ENCODE results near the gene DOCK11.
A peak's percentile ranks its signal among the peaks of the same experiment; 100 is the strongest.

The DOCK11 gene

DNA sequence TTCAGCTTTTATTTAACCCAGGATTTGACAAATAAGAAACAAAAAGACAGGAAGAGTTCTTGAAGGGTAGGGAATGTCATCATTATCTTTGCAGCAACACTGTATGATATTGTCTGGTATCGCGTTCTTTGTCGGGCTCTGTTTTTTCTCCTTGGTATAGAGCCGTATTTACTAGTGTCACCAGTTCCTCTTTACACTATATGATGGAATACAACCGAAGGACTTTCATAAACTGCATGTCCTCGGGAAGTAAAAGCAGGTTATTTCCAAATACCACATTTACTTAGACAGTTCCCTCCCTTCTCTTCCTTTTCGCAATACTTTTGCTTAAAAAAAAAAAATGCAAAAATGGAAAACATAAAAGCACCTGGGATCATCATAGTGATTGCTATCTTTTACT, 135.2 kb downstream of the DOCK11 start:
- no peak for DNase-seq (ENCODE audit: low read depth)

DNA sequence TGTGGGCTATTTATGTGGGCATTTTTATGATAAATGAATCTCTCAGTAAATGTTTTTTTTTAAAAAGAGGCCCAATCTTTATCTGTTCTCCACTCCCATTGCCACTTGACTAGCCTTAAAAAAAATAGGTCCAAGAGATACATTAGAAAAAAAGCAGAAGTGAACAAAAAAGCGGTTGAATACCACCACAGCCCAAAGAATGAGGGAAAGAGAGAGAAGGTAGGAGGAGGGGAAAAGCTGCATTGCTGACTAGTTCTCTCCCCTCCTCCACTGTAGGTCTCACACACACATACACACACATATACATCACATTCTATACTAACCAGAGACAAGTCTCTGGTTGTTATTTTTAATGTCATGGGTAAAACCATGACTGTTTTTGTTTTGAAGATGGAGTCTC, 136.0 kb downstream of the DOCK11 start:
- no peak for DNase-seq (ENCODE audit: low read depth)

DNA sequence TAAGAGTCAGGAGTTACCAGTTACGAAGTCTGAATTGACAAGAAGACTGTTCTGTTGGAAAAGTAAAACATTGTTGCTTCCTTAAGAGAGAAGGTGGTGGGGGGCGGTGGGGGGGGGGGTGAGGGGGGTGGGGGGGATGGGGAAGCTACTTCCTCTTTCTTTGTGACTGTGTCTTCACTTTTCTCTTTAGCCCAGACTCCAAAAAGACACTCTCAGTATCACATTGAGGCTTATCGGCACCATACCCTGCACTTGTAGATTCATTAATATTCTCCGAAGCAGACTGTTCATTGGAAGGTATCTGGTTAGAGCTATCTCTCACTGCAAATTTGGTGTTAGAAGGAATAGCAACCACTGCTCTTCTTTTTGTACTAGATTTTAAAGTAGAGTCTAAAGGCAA, 137.2 kb downstream of the DOCK11 start:
- DNase-seq (ENCODE audit: low read depth) = no peak

DNA sequence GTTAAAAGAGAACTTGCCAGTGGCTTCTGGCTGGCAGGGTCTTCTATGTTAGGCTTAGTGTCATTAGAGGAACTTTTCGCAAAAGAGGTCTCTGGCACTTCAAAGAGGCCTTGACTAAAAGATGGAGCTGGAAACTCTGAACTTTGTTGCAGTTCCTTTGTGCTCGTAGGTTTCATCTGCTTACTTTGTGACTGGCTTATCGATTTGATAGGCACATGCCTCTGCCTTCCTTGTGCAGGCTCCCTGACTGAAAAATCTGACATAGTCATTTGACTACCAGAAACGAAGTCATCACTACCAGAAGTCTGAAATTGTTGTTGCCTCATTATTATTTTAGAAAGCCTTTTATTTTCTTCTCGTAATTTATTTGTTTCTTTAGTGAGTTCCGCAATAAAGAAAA, 137.9 kb downstream of the DOCK11 start:
- DNase-seq (ENCODE audit: low read depth) = no peak

DNA sequence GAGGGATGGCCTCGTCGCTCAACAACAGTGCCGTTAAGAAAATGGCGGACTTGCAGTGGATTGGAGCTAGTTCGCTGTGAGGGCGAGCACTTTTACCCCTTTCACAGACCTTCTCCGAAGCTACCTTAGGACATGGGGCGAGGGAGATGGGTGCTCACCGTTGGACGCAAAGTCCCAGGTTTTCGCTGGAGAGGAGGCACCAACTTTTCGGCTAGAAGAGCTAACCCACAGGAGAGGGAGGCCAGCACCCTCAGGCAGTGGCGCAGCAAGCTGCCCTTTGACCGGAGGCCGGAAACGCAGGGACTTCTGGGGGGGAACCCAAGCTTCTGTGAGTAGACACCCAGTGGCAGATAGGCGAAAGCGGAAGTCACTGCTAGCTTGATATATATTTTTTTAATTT, 138.7 kb downstream of the DOCK11 start:
- no peak for DNase-seq (ENCODE audit: low read depth)

DNA sequence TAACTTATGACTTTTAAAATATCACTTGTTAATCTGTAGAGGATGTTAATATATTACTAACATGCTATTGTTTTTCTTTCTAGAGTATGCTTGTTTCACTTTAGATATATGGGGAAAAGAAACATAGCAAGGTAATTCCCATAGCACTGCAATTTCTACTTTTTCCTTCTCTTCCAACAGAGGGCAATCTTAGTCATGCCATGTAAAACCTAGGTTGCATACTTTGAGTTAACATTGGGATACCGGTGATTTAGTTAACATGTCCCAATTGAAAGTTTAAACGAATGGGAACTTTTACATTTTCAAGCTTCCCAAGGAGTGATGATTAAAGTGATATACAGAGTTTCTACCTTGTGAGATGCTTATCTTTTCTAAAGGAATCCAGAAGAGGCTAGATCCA, 142.4 kb downstream of the DOCK11 start:
- DNase-seq (ENCODE audit: low read depth) = no peak

DNA sequence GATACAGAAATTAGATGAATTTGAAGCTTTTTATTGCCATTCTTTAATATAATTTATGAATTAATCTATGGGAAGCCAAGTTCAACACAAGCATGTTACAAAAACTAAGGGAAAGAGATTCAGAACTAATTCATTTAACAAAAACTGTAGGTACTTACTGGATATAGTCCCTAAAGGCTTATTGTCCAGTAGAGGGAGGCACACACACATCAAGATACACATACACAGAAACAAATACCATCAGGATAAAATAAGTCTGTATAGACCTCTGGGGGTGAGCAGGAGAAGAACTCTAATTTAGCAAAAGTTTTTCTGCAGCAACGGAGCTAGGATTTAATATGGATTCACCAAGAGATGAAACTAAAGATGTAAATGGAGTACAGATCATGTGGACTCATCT, 148.8 kb downstream of the DOCK11 start:
- no peak for DNase-seq (ENCODE audit: low read depth)

DNA sequence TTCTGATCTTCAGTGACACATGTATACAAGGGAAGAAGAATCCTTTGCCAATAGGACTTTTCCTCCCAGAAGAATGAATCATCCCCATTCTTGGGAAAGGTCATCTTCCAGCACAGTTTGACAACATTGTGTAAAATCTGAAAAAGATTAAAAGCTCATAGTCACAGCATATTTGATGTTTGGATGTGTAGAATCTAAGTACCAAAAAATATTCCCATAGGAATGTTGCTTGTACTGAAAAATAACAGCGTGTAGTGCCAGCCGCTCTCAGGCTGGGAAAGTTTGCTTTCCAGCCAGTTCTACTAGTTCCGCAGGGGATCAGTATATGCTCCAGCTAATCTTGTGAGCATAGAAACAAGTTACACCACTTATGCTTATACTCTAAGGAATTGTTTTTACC, 157.1 kb downstream of the DOCK11 start:
- DNase-seq (ENCODE audit: low read depth) = peak; percentile 46

DNA sequence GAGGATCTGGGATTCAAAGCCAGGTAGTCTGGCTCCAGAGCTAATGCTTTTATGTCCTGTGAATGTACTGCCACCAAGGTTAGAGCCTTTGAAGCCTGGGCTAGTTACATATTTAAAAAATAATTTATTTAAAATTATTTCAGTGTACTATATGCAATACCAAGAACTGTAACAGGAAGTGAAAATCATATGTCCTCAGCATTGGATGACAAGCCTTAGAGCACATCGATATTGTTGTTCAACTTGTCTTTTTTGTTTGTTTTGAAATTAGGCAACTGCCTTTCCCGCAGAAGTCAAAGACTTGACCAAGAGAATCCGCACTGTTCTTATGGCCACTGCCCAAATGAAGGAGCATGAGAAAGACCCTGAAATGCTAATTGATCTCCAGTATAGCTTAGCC, 158.7 kb downstream of the DOCK11 start:
- no peak for DNase-seq (ENCODE audit: low read depth)

DNA sequence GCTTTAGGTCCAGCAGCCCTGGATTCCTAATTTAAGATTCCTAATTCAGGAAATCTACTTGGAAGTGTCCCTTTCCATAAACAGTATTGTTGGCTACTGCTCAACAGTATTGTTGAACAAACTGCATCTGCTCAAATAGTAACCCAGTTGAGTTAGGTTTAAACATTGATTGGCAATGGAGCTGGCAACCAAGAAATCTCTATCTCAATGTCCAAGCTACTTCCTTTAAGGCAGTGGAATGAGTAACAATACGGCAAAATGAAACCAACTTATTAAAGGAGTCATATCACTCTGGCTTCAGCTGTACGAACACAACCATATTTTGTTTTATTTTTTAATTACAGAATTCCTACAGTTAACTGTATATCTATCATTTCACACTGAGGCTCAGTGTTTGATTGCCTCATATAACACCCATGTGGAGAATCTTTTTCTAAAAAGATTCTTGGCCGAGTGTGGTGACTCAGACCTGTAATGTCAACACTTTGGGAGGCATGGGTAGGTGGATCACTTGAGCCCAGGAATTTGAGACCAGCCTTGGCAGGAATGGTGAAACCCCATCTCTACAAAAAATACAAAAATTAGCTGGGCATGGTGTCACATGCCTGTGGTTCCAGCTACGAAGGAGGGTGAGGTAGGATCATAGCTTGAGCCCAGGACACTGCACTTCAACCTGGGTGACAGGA, 160.1 kb downstream of the DOCK11 start:
- no peak for DNase-seq (ENCODE audit: low read depth)

DNA sequence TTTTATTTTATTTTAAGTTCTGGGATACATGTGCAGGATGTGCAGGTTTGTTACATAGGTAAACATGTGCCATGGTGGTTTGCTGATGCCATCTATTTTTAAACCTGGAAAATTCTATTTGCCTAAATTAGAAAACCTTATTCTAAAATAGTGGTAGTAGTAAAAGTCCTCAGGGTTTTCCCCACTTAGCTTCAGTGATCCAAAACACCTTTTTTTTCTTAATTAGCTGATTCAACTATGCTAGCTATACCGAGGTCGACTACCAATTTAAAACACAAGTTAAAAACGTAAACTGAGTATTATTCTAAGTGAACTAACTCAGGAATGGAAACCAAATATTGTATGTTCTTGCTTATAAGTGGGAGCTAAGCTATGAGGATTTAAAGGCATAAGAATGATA, 161.8 kb downstream of the DOCK11 start:
- DNase-seq (ENCODE audit: low read depth) = no peak

DNA sequence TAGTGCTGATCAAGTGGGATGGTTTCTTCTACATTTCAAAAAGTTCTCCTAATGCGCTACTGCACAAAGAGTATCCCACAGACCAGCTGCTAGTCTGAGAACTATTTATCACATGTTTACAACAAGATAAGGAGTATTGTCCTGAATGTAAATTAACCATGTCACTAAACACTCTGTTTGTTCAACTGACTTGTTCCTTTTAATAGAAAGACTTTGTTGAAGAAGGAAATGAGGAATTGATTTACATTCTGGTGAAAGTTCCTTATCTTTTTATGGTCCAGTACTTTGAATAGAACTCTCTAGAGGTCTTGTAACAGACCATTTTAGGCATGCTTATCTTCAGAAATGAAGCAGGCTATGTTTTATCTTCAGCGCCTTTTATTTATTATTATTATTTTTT, 164.5 kb downstream of the DOCK11 start:
- no peak for DNase-seq (ENCODE audit: low read depth)

DNA sequence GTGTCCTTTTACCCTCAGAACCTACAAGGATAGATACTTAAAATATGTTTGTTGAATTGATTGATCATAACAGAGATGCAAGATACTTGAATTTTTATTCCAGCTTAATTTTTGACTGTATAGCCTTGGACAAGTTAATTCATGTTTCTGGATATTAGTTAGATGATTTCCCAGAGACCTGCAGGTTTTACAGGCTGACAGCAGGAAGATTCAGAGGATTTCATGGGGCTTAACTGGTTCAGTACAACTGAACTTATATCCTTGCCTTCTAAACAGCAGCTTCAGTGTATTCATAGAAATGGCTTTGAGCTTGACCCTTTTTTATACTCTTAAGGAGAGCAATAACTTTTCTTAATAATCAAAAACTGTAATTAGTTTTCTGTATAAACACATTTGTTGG, 169.6 kb downstream of the DOCK11 start:
- no peak for DNase-seq (ENCODE audit: low read depth)

DNA sequence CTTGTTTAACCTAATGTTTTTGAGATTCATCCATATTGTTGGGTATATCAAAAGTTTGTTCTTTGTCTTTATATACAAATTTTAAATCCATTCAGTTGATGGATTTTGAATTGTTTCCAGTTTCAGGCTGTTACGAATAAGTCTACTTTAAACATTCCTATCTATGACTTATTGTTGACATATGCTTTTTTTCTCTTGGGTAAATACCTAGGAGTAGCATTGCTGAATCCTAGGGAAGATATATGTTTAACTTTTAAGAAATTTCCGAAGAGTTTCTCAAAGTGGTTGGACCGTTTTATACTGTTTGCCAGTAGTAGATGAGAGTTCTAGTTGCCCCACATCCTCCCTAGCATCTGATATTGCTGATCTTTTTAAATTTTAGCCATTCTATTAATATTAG, 170.9 kb downstream of the DOCK11 start:
- no peak for DNase-seq (ENCODE audit: low read depth)

DNA sequence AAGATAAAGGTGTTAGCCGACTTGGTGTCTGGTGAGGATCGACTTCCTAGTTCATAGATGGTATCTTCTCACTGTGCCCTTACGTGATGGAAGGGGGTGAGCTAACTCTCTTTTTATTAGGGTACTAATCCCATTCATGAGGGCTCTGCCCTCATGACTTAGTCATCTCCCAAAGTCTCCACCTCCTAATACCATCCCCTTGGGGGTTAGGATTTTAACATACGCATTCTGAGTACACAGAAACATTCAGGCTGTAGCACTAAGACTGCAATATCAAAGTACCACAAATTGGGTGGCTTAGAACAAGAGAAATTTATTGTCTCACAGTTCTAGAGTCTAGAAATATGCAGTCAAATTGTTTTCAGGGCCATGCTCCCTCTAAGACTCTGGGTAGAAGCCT, 173.8 kb downstream of the DOCK11 start:
- DNase-seq (ENCODE audit: low read depth) = no peak

DNA sequence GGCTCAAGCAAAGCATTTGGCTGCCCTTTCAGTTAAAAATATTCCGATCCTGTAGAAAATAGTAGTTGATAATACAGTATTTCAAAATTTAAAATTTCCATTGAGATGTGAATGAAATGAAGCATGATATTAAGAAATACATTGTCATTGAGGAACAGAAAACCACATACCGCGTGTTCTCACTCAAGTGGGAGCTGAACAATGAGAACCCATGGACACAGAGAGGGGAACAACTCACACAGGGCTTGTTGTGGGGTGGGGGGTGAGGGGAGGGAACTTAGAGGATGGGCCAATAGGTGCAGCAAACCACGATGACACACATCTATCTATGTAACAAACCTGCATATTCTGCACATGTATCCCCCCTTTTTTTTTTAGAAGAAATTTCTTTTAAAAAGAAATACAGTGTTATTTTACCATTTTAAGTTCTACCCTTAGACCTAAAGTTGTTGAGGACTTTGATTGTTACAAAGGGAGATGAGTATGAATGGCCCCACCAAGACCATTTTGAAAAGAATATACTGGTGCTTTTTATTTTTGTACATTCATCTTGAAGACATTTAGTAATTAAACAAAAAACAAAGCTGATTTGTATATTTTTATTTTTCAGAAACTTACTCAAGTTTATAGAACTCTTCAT, 179.8 kb downstream of the DOCK11 start:
- DNase-seq (ENCODE audit: low read depth) = no peak

DNA sequence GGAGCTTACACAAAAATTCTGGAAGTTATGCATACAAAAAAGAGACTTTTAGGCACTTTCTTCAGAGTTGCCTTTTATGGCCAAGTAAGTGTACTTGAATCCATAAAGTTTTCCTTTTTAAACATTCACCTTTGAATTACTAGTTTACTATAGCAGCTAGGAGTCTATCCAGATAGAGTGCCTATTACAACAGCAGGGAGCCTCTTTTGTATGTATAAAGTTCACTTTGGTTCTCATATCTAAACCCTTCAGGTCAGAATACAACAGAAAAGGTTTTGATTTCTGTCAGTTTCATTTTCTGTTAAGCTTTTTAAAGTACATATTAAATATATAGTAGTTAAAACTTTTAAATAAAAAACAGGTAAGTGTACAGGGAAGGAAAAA, 180.3 kb downstream of the DOCK11 start:
- no peak for DNase-seq (ENCODE audit: low read depth)

DNA sequence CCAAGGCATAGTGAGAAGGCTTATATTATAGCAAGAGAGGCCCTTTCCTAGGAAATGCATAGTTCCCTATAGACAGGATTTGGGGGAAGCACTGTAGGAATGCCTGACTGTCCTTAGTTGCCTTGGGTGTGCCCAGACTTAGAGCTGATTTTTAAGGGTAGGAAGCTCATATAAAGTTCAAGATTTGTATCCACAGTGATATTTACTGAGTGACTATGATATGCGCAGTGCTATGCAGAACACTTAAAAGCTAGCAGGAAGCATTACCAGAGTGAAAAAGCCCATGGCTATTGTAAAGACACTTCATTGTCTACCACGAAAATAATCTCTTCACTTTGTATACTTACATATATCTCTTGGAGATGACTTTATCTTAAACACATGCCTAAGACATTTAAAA, 181.7 kb downstream of the DOCK11 start:
- no peak for DNase-seq (ENCODE audit: low read depth)

DNA sequence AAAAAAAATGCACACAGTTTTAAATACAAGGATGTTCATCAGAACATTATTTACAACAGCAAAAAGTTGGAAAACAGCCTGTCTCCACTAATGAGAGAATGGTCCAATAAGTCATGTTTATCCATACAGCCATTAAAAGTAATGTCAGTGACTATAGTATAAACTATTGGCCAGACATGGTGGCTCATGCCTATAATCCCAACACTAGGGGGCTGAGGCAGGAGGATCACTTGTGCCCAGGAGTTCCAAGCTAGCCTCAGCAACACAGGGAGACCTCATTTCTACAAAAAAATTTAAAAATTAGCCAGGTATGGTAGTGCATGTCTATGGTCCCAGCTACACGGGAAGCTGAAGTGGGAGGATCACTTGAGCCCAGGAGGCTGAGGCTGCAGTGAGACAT, 183.7 kb downstream of the DOCK11 start:
- no peak for DNase-seq (ENCODE audit: low read depth)

DNA sequence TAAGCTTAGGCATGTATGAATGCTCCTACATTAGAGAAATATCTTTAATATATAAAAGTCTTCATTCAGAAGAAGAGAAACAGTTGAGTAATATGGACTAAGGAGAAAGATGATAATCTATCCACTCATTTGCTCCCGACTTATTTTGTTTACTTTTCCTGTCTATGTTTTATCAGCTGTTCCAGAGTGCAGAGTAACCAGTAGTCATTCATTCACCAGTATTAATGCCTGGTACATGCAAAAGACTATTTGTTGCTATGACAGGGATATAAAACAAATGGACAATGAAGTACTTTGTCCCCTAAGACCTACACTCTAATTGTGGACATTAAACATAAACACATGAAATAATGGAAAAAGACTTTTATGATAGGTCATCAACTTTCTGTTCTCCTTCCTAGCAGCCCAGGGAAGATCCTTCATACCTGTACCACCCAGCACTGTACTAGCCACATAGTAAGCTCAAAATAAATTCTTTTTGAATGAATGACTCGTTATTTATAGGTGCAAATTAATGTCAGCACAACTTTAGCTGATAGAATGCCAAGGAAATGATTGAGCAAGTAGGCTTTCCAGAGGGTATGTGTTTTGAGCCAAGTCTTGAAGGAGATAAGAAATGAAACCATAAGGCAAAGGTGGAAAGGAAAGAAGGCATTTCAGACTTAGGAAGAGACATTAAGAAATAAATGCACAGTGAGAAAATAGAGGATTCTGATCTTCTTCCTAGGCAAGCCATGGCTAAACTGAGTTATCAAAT, 186.8 kb downstream of the DOCK11 start:
- DNase-seq (ENCODE audit: low read depth) = no peak

DNA sequence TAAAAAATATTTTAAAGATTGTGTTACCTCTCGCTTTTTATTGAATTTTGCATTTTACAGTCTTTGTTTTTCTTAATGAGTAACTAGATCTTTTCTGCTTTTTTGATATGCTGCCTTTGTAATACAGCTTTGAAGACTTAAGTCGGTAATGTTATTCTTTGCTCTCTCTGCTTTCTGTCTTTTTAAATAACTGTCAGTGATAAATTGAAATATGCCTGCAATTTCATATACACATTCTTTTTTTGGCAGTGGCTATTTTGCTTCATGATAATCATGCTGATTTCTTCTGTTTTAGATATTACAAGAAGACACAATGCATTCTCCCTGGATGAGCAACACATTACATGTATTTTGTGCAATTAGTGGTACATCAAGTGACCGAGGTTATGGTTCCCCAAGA, 189.8 kb downstream of the DOCK11 start:
- no peak for DNase-seq (ENCODE audit: low read depth)

DNA sequence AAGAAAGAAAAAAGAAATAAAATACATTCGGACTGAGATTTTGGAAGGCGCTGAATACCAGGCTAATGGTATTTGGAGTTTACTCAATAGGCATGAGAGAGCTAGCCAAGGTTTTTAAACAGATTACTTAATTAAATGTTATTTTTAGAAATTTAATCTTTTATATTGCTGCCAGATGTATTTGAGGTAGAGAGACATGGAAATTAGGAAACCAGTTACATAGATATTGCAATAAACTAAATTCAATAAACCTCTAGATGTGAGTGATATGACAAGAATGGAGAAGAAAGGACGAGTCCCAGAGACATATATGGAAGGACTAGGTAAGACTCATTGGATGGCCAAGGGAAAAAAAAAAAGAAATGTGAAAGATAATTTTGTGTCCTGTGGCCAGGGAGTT, 193.3 kb downstream of the DOCK11 start:
- DNase-seq (ENCODE audit: low read depth) = no peak

DNA sequence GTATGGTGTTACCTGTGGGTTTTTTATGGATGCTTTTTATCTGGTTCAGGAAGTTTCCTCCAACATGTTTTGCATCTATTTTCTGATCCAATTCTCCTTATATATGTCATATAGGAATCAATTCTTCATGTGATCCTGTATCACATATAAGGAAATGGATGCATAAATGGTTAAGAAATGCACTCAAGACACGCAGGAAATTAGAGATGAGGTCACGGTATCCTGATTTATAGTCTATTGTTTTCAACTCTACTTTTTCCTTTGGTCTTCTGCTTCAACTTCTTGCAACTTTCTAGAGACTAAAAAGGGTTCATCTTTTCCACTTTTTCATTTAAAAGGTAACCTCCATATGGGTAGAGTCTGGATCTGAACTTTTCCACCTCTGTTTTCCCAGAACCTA, 198.2 kb downstream of the DOCK11 start:
- DNase-seq (ENCODE audit: low read depth) = no peak

DNA sequence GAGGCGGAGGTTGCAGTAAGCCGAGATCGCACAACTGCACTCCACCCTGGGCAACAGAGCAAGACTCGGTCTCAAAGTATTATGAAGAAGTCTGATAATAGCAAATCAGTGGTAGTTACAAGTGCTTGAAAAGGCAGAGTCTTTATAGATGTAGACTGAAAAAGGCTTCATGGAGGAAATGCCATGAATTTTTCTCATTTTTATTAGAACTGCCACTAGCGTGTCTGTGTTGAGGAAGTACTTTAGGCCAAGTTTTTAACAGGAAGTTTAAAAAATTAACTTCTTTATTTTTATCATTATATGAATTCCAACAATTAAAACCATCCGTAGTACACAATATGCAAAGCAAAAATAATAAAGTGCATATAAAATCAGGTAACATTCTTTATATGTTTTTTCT, 199.0 kb downstream of the DOCK11 start:
- DNase-seq (ENCODE audit: low read depth) = no peak

All from GM04504 (cell line).